ENCODE data around the gene EP400.

The EP400 gene

GRCh38 chr12:131949431-131950181, at the start of gene EP400:
TSS of gene EP400 (plus strand) at chr12:131949942. CDS start at chr12:131960620, 10,678 bp downstream.
- DNase-seq: peak; percentile 91

- DNase-seq: no peak
Measured at GRCh38 chr12:131900397-131900796, 49.3 kb upstream of the EP400 start.

- no peak for DNase-seq
Measured at GRCh38 chr12:131901431-131902331, 48.1 kb upstream of the EP400 start.

DNA sequence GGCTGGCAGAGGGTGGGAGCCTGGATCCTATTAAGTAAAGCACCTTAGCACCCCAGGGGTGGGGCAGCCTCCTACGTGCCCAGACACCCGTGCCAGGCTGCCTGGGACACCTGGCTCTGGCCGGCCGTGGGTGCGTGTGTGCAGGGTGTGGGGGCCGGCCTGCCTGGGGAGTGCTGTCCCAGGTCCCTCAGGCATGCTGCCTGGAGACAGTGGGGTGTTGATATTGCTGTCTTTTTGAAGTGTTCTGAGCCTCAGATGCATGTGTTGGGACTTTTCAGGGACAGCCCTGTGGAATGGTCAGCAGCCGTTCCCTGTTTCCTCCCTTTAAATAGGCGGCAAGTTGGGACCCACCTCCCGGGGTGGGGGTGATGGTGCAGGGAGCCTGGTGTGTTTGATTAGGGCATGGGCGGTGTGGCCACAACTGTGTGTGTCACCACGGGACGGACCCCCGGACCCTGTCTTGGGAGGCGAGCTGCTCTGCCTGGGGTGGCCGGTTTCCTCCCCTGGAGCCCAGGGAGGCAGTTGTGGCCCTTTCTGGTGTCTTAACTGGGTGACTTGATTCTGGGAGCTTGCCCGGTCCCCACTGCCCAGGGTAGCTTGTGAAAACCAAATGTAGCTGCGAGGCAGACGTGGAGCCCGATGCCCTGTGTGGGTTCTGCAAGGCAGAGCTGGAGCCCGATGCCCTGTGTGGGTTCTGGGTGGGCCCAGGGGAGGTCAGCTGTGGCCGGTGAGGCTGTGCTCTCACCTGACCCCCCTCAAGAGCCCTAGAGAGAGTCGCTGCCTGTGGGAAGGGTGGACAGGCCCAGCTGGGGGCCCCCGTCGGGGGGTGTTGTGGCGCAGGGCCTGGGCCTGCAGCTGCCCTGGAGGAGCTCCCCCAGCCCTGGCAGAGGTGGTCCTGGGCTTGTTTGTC, 47.2 kb upstream of the EP400 start:
- DNase-seq: no peak

DNA sequence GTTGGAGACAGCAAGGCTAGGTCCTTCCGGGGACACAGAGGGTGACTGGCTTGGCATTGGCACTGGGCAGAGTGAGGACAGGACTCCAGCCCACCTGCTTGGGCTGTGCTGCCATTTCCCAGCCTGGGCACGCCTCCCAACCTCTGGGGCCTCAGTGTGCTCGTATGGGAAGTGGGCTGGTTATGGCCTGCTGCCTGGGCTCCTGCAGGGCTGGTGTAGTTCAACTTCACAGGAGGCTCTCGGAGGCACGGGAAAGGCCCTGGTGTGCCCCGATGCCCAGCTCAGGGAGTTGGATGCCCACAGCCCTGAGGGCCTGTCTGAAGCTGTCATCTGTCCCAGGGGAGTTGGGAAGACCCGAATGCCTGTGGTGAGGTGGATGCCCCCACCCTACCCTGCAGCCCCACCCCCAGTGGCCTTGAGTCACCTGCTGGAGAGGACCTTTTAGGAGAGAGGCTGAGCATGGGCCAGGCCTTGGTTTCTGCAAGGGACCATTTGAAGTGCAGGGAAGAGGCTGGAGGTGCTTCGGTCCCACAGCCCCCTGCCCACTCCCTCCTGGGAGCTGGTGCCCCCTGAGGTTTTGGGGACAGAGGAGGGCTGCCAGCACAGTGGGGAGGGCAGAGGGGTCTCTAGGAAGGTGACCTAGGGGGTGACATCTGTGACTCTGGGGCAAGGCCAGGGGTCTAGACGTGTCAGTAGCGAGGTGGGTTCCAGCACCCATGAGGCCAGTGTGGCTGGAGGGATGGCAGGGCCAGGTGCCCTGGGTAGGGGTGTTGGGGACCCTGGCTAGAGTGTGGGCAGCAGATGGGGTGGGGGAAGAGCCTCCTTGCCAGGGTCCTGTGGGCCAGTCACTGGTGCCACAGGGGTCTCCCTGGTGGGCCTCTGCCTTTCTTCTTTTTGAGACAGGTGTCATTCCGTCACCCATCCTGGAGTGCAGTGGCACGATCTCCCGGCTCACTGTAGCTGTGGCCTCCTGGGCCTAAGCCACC, 46.2 kb upstream of the EP400 start:
- no peak for DNase-seq

DNA sequence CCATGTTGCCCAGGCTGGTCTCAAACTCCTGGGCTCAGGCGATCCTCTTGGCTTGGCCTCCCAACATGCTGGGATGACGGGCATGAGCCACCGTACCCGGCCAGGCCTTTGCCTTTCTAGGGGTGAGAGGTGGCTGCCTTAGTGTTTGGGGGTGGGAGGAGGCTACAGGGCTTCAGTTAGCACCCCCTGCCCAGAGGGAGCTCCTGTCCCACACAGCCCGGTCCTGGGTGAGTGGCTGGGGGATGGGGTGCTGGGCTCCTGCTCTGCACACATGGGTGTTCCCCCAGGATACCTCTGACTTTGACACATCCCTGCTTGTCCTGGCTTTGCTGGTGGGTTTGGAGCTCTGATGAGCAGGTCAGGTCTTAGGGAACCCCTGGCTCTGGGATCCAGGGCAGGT, 45.4 kb upstream of the EP400 start:
- DNase-seq: no peak

- DNase-seq: no peak
Measured at GRCh38 chr12:131905081-131905629, 44.6 kb upstream of the EP400 start.

- DNase-seq: no peak
Measured at GRCh38 chr12:131905630-131906091, 44.1 kb upstream of the EP400 start.

GRCh38 chr12:131907379-131908091, 42.2 kb upstream of the EP400 start:
- DNase-seq: no peak

DNA sequence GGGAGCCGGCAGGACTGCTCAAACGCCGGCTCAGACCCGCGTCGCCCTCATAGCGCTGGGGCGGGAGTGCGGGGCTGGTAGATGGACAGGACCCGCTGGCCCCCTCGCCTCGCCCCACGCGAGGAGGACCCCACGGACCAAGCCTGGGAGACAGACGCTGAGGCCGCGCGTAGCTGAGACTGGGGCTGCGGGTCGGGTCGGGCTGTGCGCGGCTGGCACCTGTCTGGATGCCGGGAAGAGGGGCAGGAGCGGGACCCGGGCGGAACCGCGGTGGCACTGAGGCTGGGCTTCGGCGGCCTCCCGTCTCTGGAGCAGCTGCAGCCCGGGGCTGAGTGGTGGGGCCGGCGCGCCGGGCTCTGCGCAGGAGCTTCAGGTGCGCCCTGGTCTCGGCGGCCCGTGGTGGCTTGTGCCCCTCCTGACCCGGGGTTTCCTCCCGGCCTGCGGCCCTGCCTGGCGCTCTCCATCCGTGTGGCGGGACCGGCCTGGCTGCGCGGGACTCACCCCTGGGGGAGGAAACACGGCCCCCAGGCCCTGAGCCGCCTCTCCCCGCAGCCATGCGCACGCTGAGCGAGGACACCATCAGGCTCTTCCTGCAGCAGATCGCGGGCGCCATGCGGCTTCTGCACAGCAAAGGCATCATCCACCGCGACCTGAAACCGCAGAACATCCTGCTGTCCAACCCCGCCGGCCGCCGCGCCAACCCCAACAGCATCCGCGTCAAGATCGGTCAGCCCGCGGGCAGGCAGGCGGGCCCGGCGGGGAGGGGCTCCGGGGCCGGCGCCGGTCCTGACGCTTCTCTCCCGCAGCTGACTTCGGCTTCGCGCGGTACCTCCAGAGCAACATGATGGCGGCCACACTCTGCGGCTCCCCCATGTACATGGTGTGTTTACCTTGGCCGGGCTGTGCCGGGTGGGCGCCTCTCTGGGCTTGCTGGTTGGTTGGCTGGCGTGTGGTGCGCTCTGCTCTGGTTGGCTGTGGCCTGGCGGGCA, 41.4 kb upstream of the EP400 start:
- no peak for DNase-seq

DNA sequence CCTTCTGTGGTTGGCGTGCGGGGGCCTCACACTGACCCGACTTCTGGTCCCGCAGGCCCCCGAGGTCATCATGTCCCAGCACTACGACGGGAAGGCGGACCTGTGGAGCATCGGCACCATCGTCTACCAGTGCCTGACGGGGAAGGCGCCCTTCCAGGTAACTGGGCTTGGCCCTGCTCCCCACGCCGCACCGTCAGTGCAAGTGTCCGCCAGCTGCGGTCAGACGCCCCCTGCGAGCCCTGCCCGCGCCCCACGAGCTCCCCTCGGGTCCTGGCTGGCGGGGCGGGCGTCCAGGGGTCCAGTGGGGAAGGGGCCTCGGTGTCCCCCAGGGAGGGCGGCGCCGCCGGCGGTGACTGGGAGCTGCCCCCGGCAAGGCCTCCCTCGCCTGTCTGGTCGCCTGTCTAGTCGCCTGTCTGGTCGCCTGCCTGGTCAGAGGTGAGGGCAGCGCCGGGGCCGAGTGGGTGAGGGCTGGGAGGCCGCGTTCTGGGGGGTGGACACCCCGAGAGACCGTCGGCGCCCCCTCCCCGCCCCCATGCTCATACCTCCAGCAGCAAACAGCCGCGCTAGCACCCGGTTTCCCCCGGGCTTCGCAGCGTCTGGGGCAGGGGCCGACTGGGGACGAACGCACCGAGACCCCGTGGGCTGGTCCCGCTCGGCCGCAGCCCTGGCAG, 40.5 kb upstream of the EP400 start:
- DNase-seq: no peak

- no peak for DNase-seq
Measured at GRCh38 chr12:131909752-131910219, 40.0 kb upstream of the EP400 start.

DNA sequence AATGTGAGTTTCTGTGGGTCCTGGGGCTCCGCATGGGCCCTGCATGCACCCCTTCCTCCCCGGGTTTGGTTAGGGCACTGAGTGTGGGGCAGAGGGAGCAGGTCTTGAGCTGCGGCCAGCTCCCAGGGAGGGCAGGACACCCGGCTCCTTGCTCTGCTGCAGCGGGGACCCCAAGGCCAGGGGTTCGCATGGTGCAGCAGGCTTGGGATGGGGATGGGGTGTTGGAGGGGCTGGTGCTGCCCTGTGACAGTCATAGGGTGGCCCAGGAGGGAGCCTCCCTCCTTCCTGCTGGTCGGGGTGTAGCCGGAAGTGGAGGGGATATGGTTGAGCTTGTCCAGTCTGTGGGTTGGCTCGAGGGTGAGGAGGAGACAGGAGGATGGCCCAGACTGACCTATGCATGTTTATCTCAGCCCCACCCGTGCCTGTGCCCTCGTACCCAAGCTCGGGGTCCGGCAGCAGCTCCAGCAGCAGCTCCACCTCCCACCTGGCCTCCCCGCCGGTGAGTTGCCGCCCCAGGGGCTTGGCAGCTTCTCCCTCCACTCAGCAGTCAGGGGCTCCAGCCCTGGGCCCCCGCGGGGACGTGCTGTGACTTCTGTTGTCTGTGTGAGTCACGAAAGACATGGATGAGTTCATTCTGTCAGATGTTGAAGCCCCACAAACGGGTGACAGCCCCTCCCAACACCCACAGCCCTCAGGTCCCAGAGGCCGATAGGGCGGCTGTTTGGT, 39.3 kb upstream of the EP400 start:
- no peak for DNase-seq

DNA sequence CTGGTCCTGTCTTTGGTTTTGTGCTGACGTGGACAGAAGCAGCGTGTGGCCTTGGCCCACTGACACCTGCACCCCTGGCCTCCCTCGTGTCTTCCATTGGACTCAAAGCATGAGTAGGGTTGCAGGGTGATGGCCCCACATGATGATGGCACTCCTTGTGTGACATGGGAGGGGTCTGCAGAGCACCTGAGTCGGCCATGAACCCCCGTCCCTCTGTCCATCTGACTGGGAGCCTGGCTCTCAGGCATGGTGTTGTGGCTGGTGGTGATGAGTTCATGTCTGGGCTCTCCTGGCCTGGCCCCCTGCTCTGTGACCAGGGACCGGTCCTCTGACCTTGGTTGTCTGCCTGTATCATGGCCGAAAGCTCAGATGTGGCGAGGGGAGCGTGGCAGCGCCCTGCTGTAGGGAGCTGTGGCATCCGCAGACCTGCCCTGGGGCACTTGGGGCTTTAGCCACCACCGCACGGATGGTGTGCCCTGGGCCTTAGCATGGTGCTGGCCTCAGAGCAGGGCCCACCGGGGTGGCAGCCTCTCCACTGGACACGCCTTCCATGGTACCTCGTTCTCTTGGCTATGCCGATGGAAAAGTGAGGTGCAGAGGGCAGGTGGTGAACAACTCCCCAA, 38.6 kb upstream of the EP400 start:
- DNase-seq: no peak

- DNase-seq: no peak
Measured at GRCh38 chr12:131911851-131912477, 37.8 kb upstream of the EP400 start.

- peak; percentile 65 for DNase-seq
Measured at GRCh38 chr12:131912518-131913274, 37.0 kb upstream of the EP400 start.

Measured in COR-L47 (cell line).